Skeletal muscle tissue (tissue), 4 donors: ENCODE results near the gene RNH1. TPM values are rescaled to one million over a fixed set of nuclear protein-coding genes. Genes with fewer than 3 reads are reported as not detected.

ENCODE experiments used
- H3K27ac ChIP-seq: one replicate; pipeline ENCODE4 v1.7.0; 2013; ENCODE audit warnings: mild to moderate bottlenecking, low read depth, low read length, inconsistent platforms
- H3K27me3 ChIP-seq, 3 donors: one replicate each; pipeline ENCODE4 v1.7.0; 2013; ENCODE audit warnings: low read length in 3 of 3; ENCODE audit not compliant: control insufficient read depth in 3 of 3, insufficient read depth in 3 of 3
- H3K36me3 ChIP-seq, 3 donors: one replicate each; pipeline ENCODE4 v1.7.0; 2013; ENCODE audit warnings: low read length in 3 of 3; ENCODE audit not compliant: control insufficient read depth in 3 of 3, insufficient read depth in 3 of 3
- H3K4me1 ChIP-seq, 3 donors: one replicate each; pipeline ENCODE4 v1.7.0; 2013; ENCODE audit warnings: low read length in 3 of 3, mild to moderate bottlenecking in 3 of 3; ENCODE audit not compliant: control insufficient read depth in 3 of 3, insufficient read depth in 3 of 3
- H3K4me3 ChIP-seq, 3 donors: one replicate each; pipeline ENCODE4 v1.7.0; 2013; ENCODE audit warnings: low read length in 3 of 3
- H3K9ac ChIP-seq, 3 donors: one replicate each; pipeline ENCODE4 v1.7.0; 2013; ENCODE audit warnings: low read length in 3 of 3, mild to moderate bottlenecking in 3 of 3, moderate library complexity in 2 of 3, low read depth in 1 of 3
- H3K9me3 ChIP-seq, 3 donors: one replicate each; pipeline ENCODE4 v1.7.0; 2013; ENCODE audit warnings: low read length in 3 of 3; ENCODE audit not compliant: control insufficient read depth in 3 of 3
- total RNA-seq: library from RNA; depleted of rRNA; stranded (reverse); fragments of >200 nt; gene quantifications from one replicate; pipeline ENCODE4 v1.2.3, GENCODE V29; 2014
- donor health status: Osteomylitis.

Gene RNH1
- total RNA-seq, 1 donor from 2014 or later, result 84.5 TPM

DNA sequence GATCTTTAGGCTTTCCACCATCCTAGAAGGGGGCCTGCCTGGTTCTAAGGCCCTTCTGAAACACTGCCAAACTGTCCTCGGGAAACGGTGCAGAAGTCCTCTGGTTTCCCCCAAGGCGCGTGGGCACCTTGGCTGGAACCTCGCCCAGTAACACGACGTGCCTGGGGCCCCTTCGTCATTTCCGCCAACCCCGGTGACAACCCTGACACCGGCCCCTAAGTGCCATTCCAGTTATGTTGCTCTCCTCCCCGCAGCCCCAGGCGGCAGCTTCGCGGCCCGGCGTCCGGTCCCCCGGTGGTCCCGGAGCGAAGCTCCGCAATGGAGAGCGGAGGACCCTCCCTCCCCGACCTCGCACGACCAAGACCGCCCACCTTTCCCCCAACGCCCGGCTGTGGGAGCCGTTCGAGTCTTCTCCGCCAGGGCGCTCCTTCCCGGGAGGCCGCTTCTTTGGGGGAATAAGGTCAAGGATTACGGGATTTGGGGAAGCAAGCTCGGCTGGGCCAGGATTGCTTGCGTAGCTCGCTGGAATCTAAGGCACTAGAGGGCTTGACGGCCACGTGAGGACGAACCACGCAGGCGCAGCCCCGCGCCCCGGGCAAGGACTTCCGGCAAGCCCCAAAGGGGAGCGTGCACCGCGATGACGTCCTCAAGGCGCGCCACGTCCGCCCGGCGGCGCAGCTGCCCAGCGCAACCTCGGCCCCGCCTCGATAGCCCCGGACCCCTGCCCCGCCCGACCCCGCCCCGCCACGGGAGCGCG, 626 bp downstream of the RNH1 start:
- peaks cover 30 to 49% (median 40%) of the 10 kb centered on the region in 3 donors for H3K4me1 ChIP-seq
- peak overlapping the region; percentile 100 for H3K27ac ChIP-seq
- H3K27me3 ChIP-seq, result no peaks in the 10 kb centered on the region
- H3K4me3 ChIP-seq, result peak overlapping the region; percentile 80 to 94 (median 91)
- peaks cover 6 to 14% (median 10%) of the 10 kb centered on the region in 3 donors for H3K36me3 ChIP-seq
- peak overlapping the region; percentile 98 to 100 (median 100) for H3K9ac ChIP-seq
- H3K9me3 ChIP-seq, result no peaks in the 10 kb centered on the region

DNA sequence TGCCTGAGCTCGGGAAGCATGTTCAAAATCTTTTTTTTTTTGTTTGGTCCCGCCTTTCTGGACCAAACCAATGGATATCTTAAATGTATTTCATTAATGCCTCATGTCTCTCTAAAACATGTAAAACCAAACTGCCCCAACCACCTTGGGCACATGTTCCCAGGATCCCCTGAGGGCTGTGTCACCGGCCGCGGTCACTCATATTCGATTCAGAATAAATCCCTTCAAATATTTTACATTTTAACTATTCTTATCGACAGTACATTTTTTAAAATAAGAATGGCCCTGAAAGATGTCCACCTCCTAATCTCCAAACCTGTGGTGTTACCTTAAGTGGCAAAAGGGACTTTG, 2.1 kb downstream of the RNH1 start:
- H3K4me3 ChIP-seq, result peak overlapping the region; percentile 65 to 80 (median 66)

GRCh38 chr11:504053-504993, 2.7 kb downstream of the RNH1 start:
- Histone ChIP-seq H3K9ac (peak overlapping the region; percentile 71 to 100 (median 74)), H3K36me3 (peaks cover 23 to 31% (median 28%) of the 10 kb centered on the region in 3 donors), H3K4me1 (peaks cover 30 to 49% (median 40%) of the 10 kb centered on the region in 3 donors), H3K4me3 (peak overlapping the region; percentile 65 to 80 (median 66)), H3K27me3 (no peaks in the 10 kb centered on the region), H3K9me3 (no peaks in the 10 kb centered on the region), H3K27ac (peak overlapping the region; percentile 65)

More for the DNA sequence above, 2.1 kb downstream of the RNH1 start:
- peak overlapping the region; percentile 71 to 100 (median 100) for H3K9ac ChIP-seq
- peaks cover 30 to 49% (median 40%) of the 10 kb centered on the region in 3 donors for H3K4me1 ChIP-seq
- no peak overlapping the region for H3K27ac ChIP-seq
- H3K9me3 ChIP-seq, result no peaks in the 10 kb centered on the region
- H3K27me3 ChIP-seq, result no peaks in the 10 kb centered on the region
- peaks cover 17 to 26% (median 22%) of the 10 kb centered on the region in 3 donors for H3K36me3 ChIP-seq

DNA sequence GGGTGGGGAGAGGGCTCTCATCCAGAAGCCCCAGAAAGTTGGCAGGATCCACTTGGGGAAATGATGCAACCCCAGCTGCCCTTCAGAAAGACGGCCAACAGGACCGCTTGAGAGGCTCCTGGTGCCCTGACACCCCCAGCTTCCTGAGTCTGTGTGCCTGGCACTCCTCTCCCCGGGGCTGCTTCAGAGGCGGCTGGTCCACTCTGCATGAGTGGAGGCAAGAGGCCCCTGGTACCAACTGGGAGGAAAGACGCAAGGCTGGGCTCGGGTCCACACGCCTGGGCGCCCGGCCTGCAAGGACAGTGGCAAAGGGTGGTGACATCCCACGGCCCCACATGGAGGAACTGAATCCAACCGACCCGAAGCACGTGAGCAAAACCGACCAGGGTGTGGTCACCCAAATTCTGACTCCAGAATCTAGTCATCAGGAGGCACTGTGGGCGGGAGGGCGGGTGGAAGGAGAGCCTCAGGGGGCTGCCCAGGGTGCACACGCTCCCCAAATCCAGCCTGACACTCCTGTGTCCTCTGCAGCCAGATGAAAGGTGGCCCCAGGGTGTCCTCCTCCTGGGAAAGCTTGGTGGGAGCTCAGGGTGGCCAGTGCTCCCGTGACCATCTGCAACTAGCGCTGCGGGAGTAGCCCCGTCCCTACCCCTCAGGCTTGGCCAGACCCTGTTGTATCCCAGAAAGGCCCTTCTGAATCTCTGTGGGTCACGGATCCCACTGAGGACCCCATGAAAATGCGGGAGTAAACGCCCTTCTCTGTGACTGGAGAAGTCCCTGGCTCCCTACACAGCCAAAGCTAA, 3.7 kb downstream of the RNH1 start:
- Histone ChIP-seq H3K4me3 (peak overlapping the region; percentile 65 to 66 (median 66)), H3K4me1 (peaks cover 30 to 49% (median 40%) of the 10 kb centered on the region in 3 donors), H3K27me3 (no peaks in the 10 kb centered on the region), H3K27ac (peak overlapping the region; percentile 65), H3K9ac (peak overlapping the region; percentile 71 to 100 (median 74)), H3K9me3 (no peaks in the 10 kb centered on the region), H3K36me3 (peaks cover 29 to 36% (median 34%) of the 10 kb centered on the region in 3 donors)

DNA sequence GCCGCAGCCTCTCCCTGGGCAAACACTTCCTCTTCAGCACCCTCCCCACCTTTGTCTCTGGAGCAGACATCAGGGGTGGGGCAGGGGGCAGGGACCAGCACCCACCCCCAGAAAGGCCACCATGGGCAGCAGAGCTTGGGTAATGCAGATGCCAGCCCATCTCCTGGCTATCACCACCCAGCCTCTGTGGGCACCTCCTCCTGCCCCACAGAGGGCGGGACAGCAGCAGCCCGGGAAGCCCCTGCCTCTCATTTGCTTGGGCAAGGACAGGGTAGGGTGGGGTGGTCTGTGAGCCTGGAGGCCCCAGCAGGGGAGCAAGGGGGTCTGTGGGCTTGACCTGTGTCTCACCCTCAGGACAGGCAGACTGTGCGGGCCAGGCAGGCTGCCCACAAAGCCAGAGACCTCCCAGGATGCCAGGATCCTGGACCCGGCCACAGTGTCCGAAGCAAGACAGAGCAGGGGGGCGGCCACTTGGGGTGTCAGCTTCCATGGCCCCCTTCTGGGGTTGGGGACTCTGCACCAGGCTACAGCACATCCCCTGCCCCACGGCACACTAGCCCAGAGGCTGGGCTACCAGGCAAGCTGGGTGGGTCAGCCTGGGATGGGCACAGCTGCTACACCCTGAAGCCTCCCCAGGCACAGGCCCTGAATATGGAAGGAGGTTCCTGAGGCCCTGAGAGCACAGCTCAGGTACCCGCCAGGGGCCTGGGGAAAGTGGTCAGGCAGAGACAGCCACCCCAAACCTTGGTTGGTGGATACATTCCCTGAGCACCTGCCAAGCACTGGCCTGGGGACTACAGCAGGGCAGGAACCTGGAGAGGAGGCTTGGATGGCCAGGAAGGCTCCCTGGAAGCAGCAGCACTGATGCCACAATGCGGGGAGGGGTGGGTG, 4.5 kb downstream of the RNH1 start:
- Histone ChIP-seq H3K4me1 (peaks cover 27 to 42% (median 36%) of the 10 kb centered on the region in 3 donors), H3K27ac (no peak overlapping the region), H3K9me3 (no peaks in the 10 kb centered on the region), H3K9ac (peak overlapping the region in 1 of 3 donors; percentile 16), H3K27me3 (no peaks in the 10 kb centered on the region), H3K4me3 (no peak overlapping the region), H3K36me3 (peaks cover 38 to 45% (median 39%) of the 10 kb centered on the region in 3 donors)

GRCh38 chr11:501683-502287, 5.3 kb downstream of the RNH1 start:
- no peak overlapping the region for H3K27ac ChIP-seq
- peaks cover 26 to 42% (median 34%) of the 10 kb centered on the region in 3 donors for H3K4me1 ChIP-seq
- H3K9ac ChIP-seq, result no peak overlapping the region
- no peaks in the 10 kb centered on the region for H3K9me3 ChIP-seq
- peaks cover 45 to 52% (median 46%) of the 10 kb centered on the region in 3 donors for H3K36me3 ChIP-seq
- H3K27me3 ChIP-seq, result no peaks in the 10 kb centered on the region
- no peak overlapping the region for H3K4me3 ChIP-seq

- Histone ChIP-seq H3K27me3 (no peaks in the 10 kb centered on the region), H3K9me3 (no peaks in the 10 kb centered on the region), H3K9ac (no peak overlapping the region), H3K4me3 (no peak overlapping the region), H3K27ac (no peak overlapping the region), H3K4me1 (peaks cover 26 to 38% (median 34%) of the 10 kb centered on the region in 3 donors), H3K36me3 (peaks cover 48 to 57% (median 48%) of the 10 kb centered on the region in 3 donors)
These were observed 5.9 kb downstream of the RNH1 start for GRCh38 chr11:501001-501682.
